DMS114 treated with DMSO at 0.1 percent for 48 hours (cell line): ENCODE data around the gene ASTL.
"Not testable (repeated sequence)": the region's sequence is repeated elsewhere in the genome, so short reads cannot be mapped to it uniquely, and the experiment has no call there.

ENCODE experiments used
- DNase-seq: peaks from one replicate; lab custom pipeline; 2025; ENCODE audit not compliant: unreplicated experiment; lab: John Stamatoyannopoulos, UW

ASTL gene

GRCh38 chr2:96138179-96139145 is at the start of gene ASTL:
Gene ASTL, minus strand, starts transcription at chr2:96138502. Its CDS starts 66 bp downstream, at chr2:96138436.
- peak; percentile 18 for DNase-seq

GRCh38 chr2:96186562-96186961 is 48.3 kb upstream of the ASTL start:
- no peak for DNase-seq

GRCh38 chr2:96185516-96185915 is 47.2 kb upstream of the ASTL start:
- no peak for DNase-seq

GRCh38 chr2:96184989-96185388 is 46.7 kb upstream of the ASTL start:
- DNase-seq = no peak

- no peak for DNase-seq
These were observed 45.9 kb upstream of the ASTL start for GRCh38 chr2:96184188-96184587.

GRCh38 chr2:96181529-96181928 is 43.2 kb upstream of the ASTL start:
- DNase-seq = no peak

GRCh38 chr2:96180521-96180920 is 42.2 kb upstream of the ASTL start:
- no peak for DNase-seq

- no peak for DNase-seq
These were observed 41.7 kb upstream of the ASTL start for GRCh38 chr2:96180002-96180401.

GRCh38 chr2:96176661-96177060 is 38.4 kb upstream of the ASTL start:
- DNase-seq = no peak

GRCh38 chr2:96175951-96176350 is 37.6 kb upstream of the ASTL start:
- DNase-seq = no peak

GRCh38 chr2:96174251-96175144 is 36.2 kb upstream of the ASTL start:
- peak; percentile 55 for DNase-seq

GRCh38 chr2:96171831-96172230 is 33.5 kb upstream of the ASTL start:
- no peak for DNase-seq

GRCh38 chr2:96170626-96171025 is 32.3 kb upstream of the ASTL start:
- no peak for DNase-seq

- no peak for DNase-seq
These were observed 31.7 kb upstream of the ASTL start for GRCh38 chr2:96169868-96170507.

GRCh38 chr2:96167407-96168013 is 29.2 kb upstream of the ASTL start:
- no peak for DNase-seq

GRCh38 chr2:96164459-96165184 is 26.3 kb upstream of the ASTL start:
- DNase-seq = no peak

- DNase-seq = no peak
These were observed 25.6 kb upstream of the ASTL start for GRCh38 chr2:96163768-96164429.

- DNase-seq = no peak
These were observed 25.1 kb upstream of the ASTL start for GRCh38 chr2:96163415-96163767.

GRCh38 chr2:96161898-96162297 is 23.6 kb upstream of the ASTL start:
- no peak for DNase-seq

GRCh38 chr2:96160366-96160765 is 22.1 kb upstream of the ASTL start:
- not testable (repeated sequence) for DNase-seq
